ENCODE results near the gene MAML1.

The MAML1 gene

GRCh38 chr5:179779826-179780225 is 47.2 kb downstream of the MAML1 start (continued):
- TF ChIP-seq POU6F1 (CRISPR knock-in tag; IDR thresholded peaks at IDR 0.05; ENCODE audit: borderline replicate concordance, low read depth) (no peak), SNAI2 (CRISPR knock-in tag; IDR thresholded peaks at IDR 0.05) (no peak), ZNF70 (CRISPR knock-in tag; IDR thresholded peaks at IDR 0.05) (no peak), TCF4 (CRISPR knock-in tag; IDR thresholded peaks at IDR 0.05; ENCODE audit: borderline replicate concordance) (no peak), CSDC2 (CRISPR knock-in tag; IDR thresholded peaks at IDR 0.05) (no peak), OSR1 (CRISPR knock-in tag; IDR thresholded peaks at IDR 0.05) (no peak), CREB5 (CRISPR knock-in tag; IDR thresholded peaks at IDR 0.05; ENCODE audit: low read depth) (no peak), ZNF565 (CRISPR knock-in tag; conservative IDR thresholded peaks at IDR 0.05; ENCODE audit: low read depth) (no peak)

GRCh38 chr5:179780362-179780761 is 47.7 kb downstream of the MAML1 start:
- ATAC-seq: no peak
- TF ChIP-seq TOX (CRISPR knock-in tag; IDR thresholded peaks at IDR 0.05; ENCODE audit: borderline replicate concordance): no peak
- no peak for TF ChIP-seq POU6F1 (CRISPR knock-in tag; IDR thresholded peaks at IDR 0.05; ENCODE audit: borderline replicate concordance, low read depth)
- no peak for TF ChIP-seq RARB (CRISPR knock-in tag; IDR thresholded peaks at IDR 0.05)
- TF ChIP-seq PPARA (CRISPR knock-in tag; IDR thresholded peaks at IDR 0.05; ENCODE audit: borderline replicate concordance): no peak
- TF ChIP-seq GLIS3 (CRISPR knock-in tag; IDR thresholded peaks at IDR 0.05): no peak
- TF ChIP-seq CSRNP3 (CRISPR knock-in tag; IDR thresholded peaks at IDR 0.05): no peak
- TF ChIP-seq ESRRG (CRISPR knock-in tag; IDR thresholded peaks at IDR 0.05): no peak
- TF ChIP-seq ZC3H10 (CRISPR knock-in tag; IDR thresholded peaks at IDR 0.05): no peak
- TF ChIP-seq OSR1 (CRISPR knock-in tag; IDR thresholded peaks at IDR 0.05): no peak
- TF ChIP-seq ARNTL (CRISPR knock-in tag; IDR thresholded peaks at IDR 0.05; ENCODE audit: borderline replicate concordance, low read depth): no peak

- TF ChIP-seq ISL1 (CRISPR knock-in tag; IDR thresholded peaks at IDR 0.05) (no peak), PATZ1 (CRISPR knock-in tag; IDR thresholded peaks at IDR 0.05; ENCODE audit: borderline replicate concordance) (no peak), TCF4 (CRISPR knock-in tag; IDR thresholded peaks at IDR 0.05; ENCODE audit: borderline replicate concordance) (no peak), TOX (CRISPR knock-in tag; IDR thresholded peaks at IDR 0.05; ENCODE audit: borderline replicate concordance) (no peak), ESRRG (CRISPR knock-in tag; IDR thresholded peaks at IDR 0.05) (no peak), SNAI2 (CRISPR knock-in tag; IDR thresholded peaks at IDR 0.05) (no peak), TSHZ2 (CRISPR knock-in tag; IDR thresholded peaks at IDR 0.05) (no peak), CREB5 (CRISPR knock-in tag; IDR thresholded peaks at IDR 0.05; ENCODE audit: low read depth) (no peak), CSRNP3 (CRISPR knock-in tag; IDR thresholded peaks at IDR 0.05) (no peak), RARB (CRISPR knock-in tag; IDR thresholded peaks at IDR 0.05) (no peak), OSR1 (CRISPR knock-in tag; IDR thresholded peaks at IDR 0.05) (no peak), ZFP3 (CRISPR knock-in tag; IDR thresholded peaks at IDR 0.05) (no peak), GLIS3 (CRISPR knock-in tag; IDR thresholded peaks at IDR 0.05) (no peak), BACH2 (CRISPR knock-in tag; IDR thresholded peaks at IDR 0.05; ENCODE audit: borderline replicate concordance) (no peak), ZFP30 (CRISPR knock-in tag; IDR thresholded peaks at IDR 0.05) (no peak), ZNF565 (CRISPR knock-in tag; conservative IDR thresholded peaks at IDR 0.05; ENCODE audit: low read depth) (no peak), ARNTL (CRISPR knock-in tag; IDR thresholded peaks at IDR 0.05; ENCODE audit: borderline replicate concordance, low read depth) (no peak)
- no peak for ATAC-seq
Measured at GRCh38 chr5:179781846-179782245, 49.2 kb downstream of the MAML1 start.

Data from SK-N-SH treated with all-trans-retinoic acid at 6 μM for 48 hours (cell line).